B cell (primary cell): Measurements from ENCODE around the gene C19orf73. TPM values are rescaled to one million over a fixed set of nuclear protein-coding genes. Genes with fewer than 3 reads are reported as not detected.
A peak's percentile ranks its signal among the peaks of the same experiment; 100 is the strongest.

Source experiments
- ATAC-seq: fragments of 200-7000 bp; cut with Tn5 transposase; one replicate; pipeline ENCODE4 v1.10.0; 2021; ENCODE audit warnings: low read depth, mild to moderate bottlenecking, moderate number of reproducible peaks, moderate library complexity
- CTCF ChIA-PET: fragments of 350-600 bp; sonication (Branson Sonifier 250); formaldehyde crosslinking; loops from one replicate; lab custom pipeline; 2021; ENCODE audit warnings: antibody characterized with exemption, inconsistent platforms; lab: Charles Lee
- POLR2A ChIA-PET: fragments of 350-600 bp; sonication (Branson Sonifier 250); formaldehyde crosslinking; loops from one replicate; lab custom pipeline; 2021; ENCODE audit warnings: antibody characterized with exemption; lab: Charles Lee
- DNase-seq: peaks from one replicate; pipeline ENCODE4 v3.0.0; 2013
- H2AFZ ChIP-seq: 2 replicates; pipeline ENCODE4 v1.6.1; 2012; ENCODE audit warnings: mild to moderate bottlenecking, low read depth, low read length; ENCODE audit not compliant: insufficient read depth, poor library complexity, severe bottlenecking
- H3K27ac ChIP-seq, 2 donors: 1 replicate in 1 of 2; 2 replicates in 1 of 2; pipeline ENCODE4 v1.5.1; 2012 to 2013; ENCODE audit warnings: low read length in 2 of 2, mild to moderate bottlenecking in 2 of 2, moderate library complexity in 1 of 2
- H3K27me3 ChIP-seq, 4 experiments: fragments of 200-600 bp in 1 of 4; sonication (generic) in 1 of 4; replicated peaks in 1 of 4; 1 replicate in 2 of 4; 2 replicates in 2 of 4; pipeline versions ENCODE4 v1.6.1 to v1.7.0; 2013 to 2016; ENCODE audit warnings: low read length in 3 of 4, mild to moderate bottlenecking in 2 of 4, mixed read lengths in 1 of 4, moderate library complexity in 1 of 4; ENCODE audit not compliant: insufficient read depth in 4 of 4, control insufficient read depth in 3 of 4; ENCODE audit errors: control extremely low read depth in 1 of 4
- H3K36me3 ChIP-seq, 2 experiments: replicated peaks in 1 of 2; 1 replicate in 1 of 2; 2 replicates in 1 of 2; pipeline versions ENCODE4 v1.6.1 to v1.7.1; 2013; ENCODE audit warnings: low read length in 1 of 2; ENCODE audit not compliant: insufficient read depth in 2 of 2, control insufficient read depth in 1 of 2; ENCODE audit errors: control extremely low read depth in 1 of 2, extremely low read depth in 1 of 2
- H3K4me1 ChIP-seq, 2 donors: fragments of 200-600 bp in 1 of 2; sonication (generic) in 1 of 2; 1 replicate in 1 of 2; 2 replicates in 1 of 2; pipeline versions ENCODE4 v1.5.1 to v1.6.1; 2013 to 2017; ENCODE audit warnings: low read length in 2 of 2; ENCODE audit not compliant: control insufficient read depth in 2 of 2, insufficient read depth in 2 of 2
- H3K4me2 ChIP-seq: replicated peaks from 2 replicates; pipeline ENCODE3; 2012; ENCODE audit warnings: mild to moderate bottlenecking, low read depth, low read length; ENCODE audit not compliant: poor library complexity, severe bottlenecking
- H3K4me3 ChIP-seq, 5 experiments: fragments of 200-600 bp in 1 of 5; sonication (generic) in 1 of 5; 1 replicate in 3 of 5; 2 replicates in 2 of 5; pipeline versions ENCODE4 v1.5.1 to v1.7.0; 2011 to 2016; ENCODE audit warnings: low read length in 4 of 5, mild to moderate bottlenecking in 4 of 5, low read depth in 2 of 5, control low read depth in 1 of 5, moderate library complexity in 1 of 5; ENCODE audit not compliant: insufficient read depth in 1 of 5; ENCODE audit errors: control extremely low read depth in 1 of 5, extremely low read depth in 1 of 5
- H3K79me2 ChIP-seq: fragments of 200-600 bp; sonication (generic); one replicate; pipeline ENCODE4 v1.6.0; 2016; ENCODE audit warnings: low read length; ENCODE audit not compliant: control insufficient read depth, insufficient read depth
- H3K9ac ChIP-seq: fragments of 200-600 bp; sonication (generic); 2 replicates; pipeline ENCODE4 v1.6.1; 2017; ENCODE audit warnings: mild to moderate bottlenecking, low read length, moderate library complexity
- H3K9me3 ChIP-seq, 3 donors: one replicate each; pipeline versions ENCODE4 v1.6.1 to v1.7.1; 2013; ENCODE audit warnings: low read length in 2 of 3; ENCODE audit not compliant: control insufficient read depth in 2 of 3, insufficient read depth in 1 of 3; ENCODE audit errors: control extremely low read depth in 1 of 3
- H4K20me1 ChIP-seq: 2 replicates; pipeline ENCODE4 v1.6.0; 2012; ENCODE audit warnings: mild to moderate bottlenecking, low read length; ENCODE audit not compliant: insufficient read depth, control insufficient read depth, poor library complexity, severe bottlenecking
- H3K27ac Mint-ChIP-seq: one replicate; pipeline ENCODE4 v1.8.0; 2021; ENCODE audit warnings: mixed read lengths
- H3K27me3 Mint-ChIP-seq: one replicate; pipeline ENCODE4 v1.8.0; 2021; ENCODE audit warnings: mixed read lengths
- H3K4me1 Mint-ChIP-seq: one replicate; pipeline ENCODE4 v1.8.0; 2021; ENCODE audit warnings: mixed read lengths
- H3K4me3 Mint-ChIP-seq: one replicate; pipeline ENCODE4 v1.8.0; 2021; ENCODE audit warnings: mixed read lengths
- H3K9me3 Mint-ChIP-seq: one replicate; pipeline ENCODE4 v1.8.0; 2022; ENCODE audit warnings: mixed read lengths; ENCODE audit not compliant: insufficient read depth
- EZH2 ChIP-seq: IDR thresholded peaks from 2 replicates; pipeline ENCODE4 v1.6.1; 2012; ENCODE audit warnings: borderline replicate concordance, low read depth, mild to moderate bottlenecking, moderate library complexity, low read length; ENCODE audit not compliant: insufficient read depth, poor library complexity, severe bottlenecking
- WGBS: methylation state at CpG from one replicate; pipeline ENCODE4 v1.1.5; 2013; ENCODE audit warnings: missing lambda C conversion rate; ENCODE audit not compliant: insufficient coverage; 5-methylcytosine and 5-hydroxymethylcytosine counted together
- intact Hi-C: fragments of 100-400 bp; cut with micrococcal nuclease; formaldehyde crosslinking; loops from one replicate; pipeline ENCODE4 v1.10.0; 2022
- polyA plus RNA-seq: library from polyadenylated mRNA; depleted of rRNA; stranded (reverse); fragments of >200 nt; gene quantifications from 2 replicates; pipeline ENCODE4 v1.2.3, GENCODE V29; 2012
- total RNA-seq, 2 donors: library from RNA; stranded (reverse); fragments of 120-200 nt in 1 of 2; gene quantifications; 1 replicate in 1 of 2; 2 replicates in 1 of 2; pipeline versions ENCODE4 v1.2.3 to v1.2.4, GENCODE V29; 2013 to 2022
- TF ChIP-seq, protein P1 (sequence below): fragments of 200-600 bp; IDR thresholded peaks from one replicate; pipeline ENCODE4 v1.8.0; 2022; ENCODE audit warnings: antibody characterized with exemption, mild to moderate bottlenecking

The C19orf73 gene
- total and polyA plus RNA-seq, 2 donors (not counting 1 experiment from before 2014, with no cell fraction given) = 3.9 to 8.2 TPM

DNA sequence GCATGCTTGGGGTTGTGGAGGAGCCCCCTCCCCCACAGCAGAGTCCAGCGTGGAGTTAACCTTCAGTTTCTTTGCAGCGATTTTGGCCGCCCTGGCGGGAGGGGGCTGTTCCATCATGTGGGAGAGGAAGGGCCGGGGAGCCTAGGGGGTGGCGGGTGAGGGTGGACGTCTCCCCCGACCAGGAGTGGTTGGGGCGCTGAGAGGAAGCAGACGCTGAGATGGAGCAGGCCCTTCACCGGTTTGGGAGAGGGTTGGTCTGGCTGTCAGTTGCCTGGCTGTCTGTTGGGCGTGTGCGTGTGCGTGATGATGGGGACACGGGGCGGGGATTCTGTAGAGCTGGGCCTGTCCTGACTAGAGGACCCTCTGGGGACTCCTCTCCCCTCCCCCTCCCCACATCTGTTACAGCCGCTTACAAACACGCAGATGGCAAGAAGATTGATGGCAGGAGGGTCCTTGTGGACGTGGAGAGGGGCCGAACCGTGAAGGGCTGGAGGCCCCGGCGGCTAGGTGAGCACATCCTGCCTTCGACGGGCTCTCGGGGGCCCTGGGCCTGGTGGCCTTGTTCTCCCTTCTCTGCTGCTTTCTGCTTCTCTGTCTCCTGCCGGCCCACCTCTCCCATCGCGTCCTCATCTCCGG is 14.6 kb downstream of the C19orf73 start:
- ChIA-PET POLR2A (interaction anchor here (0.6 kb wide), 2 partner anchors 18 to 306 kb away, joined by 7 to 10 read pairs; no protein-coding TSS in a partner anchor), CTCF (interaction anchor here (0.6 to 3.3 kb wide), 7 partner anchors 10 to 121 kb away, joined by 3 to 33 read pairs (median 6); partner anchors contain the start of gene LIN7B)
- no peaks in the 10 kb centered on the region for H3K27me3 Mint-ChIP-seq
- intact Hi-C loops = no loop called here
- Histone ChIP-seq H3K36me3 (peaks cover 0 to 78% of the 10 kb centered on the region in 2 experiments), H3K27me3 (no peaks in the 10 kb centered on the region), H3K9me3 (no peaks in the 10 kb centered on the region), H3K4me2 (peak overlapping the region; percentile 40), H2AFZ (no peak overlapping the region), H3K4me3 (no peak overlapping the region), H4K20me1 (peaks cover 77% of the 10 kb centered on the region), H3K79me2 (peaks cover 16% of the 10 kb centered on the region), H3K4me1 (peaks cover 13 to 14% of the 10 kb centered on the region in 2 donors), H3K9ac (no peak overlapping the region), H3K27ac (peak overlapping the region in 1 of 2 donors; percentile 48)
- TF ChIP-seq, protein P1, sequence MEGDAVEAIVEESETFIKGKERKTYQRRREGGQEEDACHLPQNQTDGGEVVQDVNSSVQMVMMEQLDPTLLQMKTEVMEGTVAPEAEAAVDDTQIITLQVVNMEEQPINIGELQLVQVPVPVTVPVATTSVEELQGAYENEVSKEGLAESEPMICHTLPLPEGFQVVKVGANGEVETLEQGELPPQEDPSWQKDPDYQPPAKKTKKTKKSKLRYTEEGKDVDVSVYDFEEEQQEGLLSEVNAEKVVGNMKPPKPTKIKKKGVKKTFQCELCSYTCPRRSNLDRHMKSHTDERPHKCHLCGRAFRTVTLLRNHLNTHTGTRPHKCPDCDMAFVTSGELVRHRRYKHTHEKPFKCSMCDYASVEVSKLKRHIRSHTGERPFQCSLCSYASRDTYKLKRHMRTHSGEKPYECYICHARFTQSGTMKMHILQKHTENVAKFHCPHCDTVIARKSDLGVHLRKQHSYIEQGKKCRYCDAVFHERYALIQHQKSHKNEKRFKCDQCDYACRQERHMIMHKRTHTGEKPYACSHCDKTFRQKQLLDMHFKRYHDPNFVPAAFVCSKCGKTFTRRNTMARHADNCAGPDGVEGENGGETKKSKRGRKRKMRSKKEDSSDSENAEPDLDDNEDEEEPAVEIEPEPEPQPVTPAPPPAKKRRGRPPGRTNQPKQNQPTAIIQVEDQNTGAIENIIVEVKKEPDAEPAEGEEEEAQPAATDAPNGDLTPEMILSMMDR = no peak
- peak; percentile 25 for ATAC-seq
- H3K4me1 Mint-ChIP-seq = peaks cover 8% of the 10 kb centered on the region
- H3K4me3 Mint-ChIP-seq = no peak overlapping the region
- 35% methylated on average over 22 of the region's 30 CpGs for WGBS
- H3K9me3 Mint-ChIP-seq = no peaks in the 10 kb centered on the region
- H3K27ac Mint-ChIP-seq = peak overlapping the region; percentile 67
- peak; percentile 32 for DNase-seq

DNA sequence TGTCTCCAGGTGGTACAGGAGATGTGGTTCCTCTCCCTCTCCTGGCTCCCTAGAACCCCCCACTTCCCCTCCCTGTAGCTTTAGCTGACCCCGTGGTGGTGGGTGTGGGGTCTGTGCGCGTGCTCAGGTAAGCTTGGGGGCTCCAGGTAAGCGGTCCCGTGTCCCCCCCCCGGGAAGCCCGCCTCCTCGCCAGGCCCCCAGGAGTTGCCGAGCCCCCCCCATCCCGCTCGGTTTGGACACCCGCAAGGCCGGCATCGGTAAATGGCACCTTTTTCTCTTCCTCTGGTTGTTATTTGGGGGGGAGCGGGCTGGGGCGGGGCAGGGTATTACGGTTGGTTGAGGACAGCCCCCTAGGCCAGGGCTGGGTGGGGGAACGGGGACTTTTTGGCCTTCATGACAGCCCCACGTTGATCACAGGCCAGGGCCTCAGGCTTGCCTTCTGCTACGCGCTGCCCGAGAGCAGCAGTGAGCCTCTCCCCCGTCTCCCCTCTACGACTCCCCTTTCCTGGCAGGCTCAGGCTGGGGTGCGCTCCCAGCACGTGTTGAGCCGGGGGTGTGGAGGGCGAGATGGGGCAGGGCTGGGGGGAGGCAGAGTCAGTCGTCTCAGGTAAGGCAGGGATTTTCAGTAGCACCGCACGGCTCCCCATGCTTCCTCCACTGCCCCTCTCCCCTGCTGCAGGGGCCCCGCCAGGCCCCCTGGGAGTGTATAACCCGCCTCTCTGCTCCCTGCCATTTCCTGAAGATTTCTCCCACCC is 15.4 kb downstream of the C19orf73 start:
- Histone ChIP-seq H3K36me3 (peaks cover 1 to 77% of the 10 kb centered on the region in 2 experiments), H3K4me3 (no peak overlapping the region), H3K79me2 (peaks cover 24% of the 10 kb centered on the region), H3K4me1 (peaks cover 13 to 14% of the 10 kb centered on the region in 2 donors), H2AFZ (no peak overlapping the region), H3K9ac (no peak overlapping the region), H3K9me3 (no peaks in the 10 kb centered on the region), H4K20me1 (peaks cover 85% of the 10 kb centered on the region), H3K4me2 (peak overlapping the region; percentile 40), H3K27ac (peak overlapping the region in 1 of 2 donors; percentile 48), H3K27me3 (no peaks in the 10 kb centered on the region)
- TF ChIP-seq, protein P1 = no peak
- no peak for TF ChIP-seq EZH2
- Mint-ChIP-seq H3K27me3 (no peaks in the 10 kb centered on the region), H3K9me3 (no peaks in the 10 kb centered on the region), H3K4me3 (no peak overlapping the region), H3K4me1 (peaks cover 8% of the 10 kb centered on the region), H3K27ac (no peak overlapping the region)
- ATAC-seq = no peak
- POLR2A ChIA-PET = interaction anchor here (0.6 kb wide), 2 partner anchors 19 to 307 kb away, joined by 7 to 10 read pairs; no protein-coding TSS in a partner anchor
- intact Hi-C loops = no loop called here
- CTCF ChIA-PET = interaction anchor here (0.6 to 1.0 kb wide), 2 partner anchors 11 to 95 kb away, joined by 3 to 4 read pairs; partner anchors contain the start of gene LIN7B
- WGBS = 58% methylated on average over 19 of the region's 33 CpGs
- no peak for DNase-seq
